ENCODE data around the gene DLX1.

Gene DLX1

GRCh38 chr2:172083628-172084394 lies 1.5 kb upstream of the DLX1 start:
- TF ChIP-seq CTCF (IDR thresholded peaks at IDR 0.05; ENCODE audit: low read depth, low read length): no peak
- DNase-seq (ENCODE audit: extremely low read depth, low read depth): no peak

GRCh38 chr2:172084395-172084644 lies 987 bp upstream of the DLX1 start:
- no peak for DNase-seq (ENCODE audit: extremely low read depth, low read depth)
- no peak for TF ChIP-seq CTCF (IDR thresholded peaks at IDR 0.05; ENCODE audit: low read depth, low read length)

- DNase-seq (ENCODE audit: extremely low read depth, low read depth): peak; percentile 95
- no peak; the same call in 1 of the 2 replicates for TF ChIP-seq CTCF (IDR thresholded peaks at IDR 0.05; ENCODE audit: low read depth, low read length)
These were observed 455 bp upstream of the DLX1 start for GRCh38 chr2:172084645-172085459.

- DNase-seq (ENCODE audit: extremely low read depth, low read depth): no peak
- no peak; the same call in 1 of the 2 replicates for TF ChIP-seq CTCF (IDR thresholded peaks at IDR 0.05; ENCODE audit: low read depth, low read length)
These were observed 1.2 kb downstream of the DLX1 start for GRCh38 chr2:172086241-172087206.

- DNase-seq (ENCODE audit: extremely low read depth, low read depth): no peak
- no peak for TF ChIP-seq CTCF (IDR thresholded peaks at IDR 0.05; ENCODE audit: low read depth, low read length)
These were observed 2.0 kb downstream of the DLX1 start for GRCh38 chr2:172087207-172087779.

GRCh38 chr2:172087780-172088244 lies 2.5 kb downstream of the DLX1 start:
- TF ChIP-seq CTCF (IDR thresholded peaks at IDR 0.05; ENCODE audit: low read depth, low read length): no peak
- DNase-seq (ENCODE audit: extremely low read depth, low read depth): no peak

Data from AG09319 (cell line).